Panc1 (cell line): ENCODE measurements around the gene TRAF2. TPM values are rescaled to one million over a fixed set of nuclear protein-coding genes. Genes with fewer than 3 reads are reported as not detected.
A peak's percentile ranks its signal among the peaks of the same experiment; 100 is the strongest.

Source experiments
- ATAC-seq: fragments of 200-7000 bp; cut with Tn5 transposase; 2 replicates; pipeline ENCODE4 v1.9.1; 2020; ENCODE audit warnings: mild to moderate bottlenecking, moderate library complexity
- BruUV-seq: library from RNA; stranded (reverse); fragments of 400-500 nt; replicated peaks from 2 replicates; lab custom pipeline; 2021; lab: Mats Ljungman, UMichigan
- CTCF ChIA-PET: fragments of 300-600 bp; sonication (Branson Sonifier 250); formaldehyde crosslinking; loops from one replicate; lab custom pipeline; 2022; ENCODE audit warnings: antibody characterized with exemption; lab: Charles Lee
- POLR2A ChIA-PET: fragments of 300-600 bp; sonication (Branson Sonifier 250); formaldehyde crosslinking; loops from one replicate; lab custom pipeline; 2022; ENCODE audit warnings: antibody characterized with exemption; lab: Charles Lee
- DNase-seq: peaks from one replicate; pipeline ENCODE4 v3.0.0-alpha.2; 2010; ENCODE audit warnings: low read depth, low spot score
- H3K27ac ChIP-seq: 2 replicates; pipeline ENCODE4 v1.5.1; 2011; ENCODE audit warnings: mild to moderate bottlenecking, low read length, inconsistent platforms
- H3K27me3 ChIP-seq: fragments of 200-500 bp; sonication (Bioruptor generic); 2 replicates; pipeline ENCODE4 v1.6.0; 2014; ENCODE audit warnings: low read length, inconsistent platforms; ENCODE audit not compliant: control insufficient read depth, insufficient read depth
- H3K36me3 ChIP-seq: fragments of 200-500 bp; sonication (Bioruptor generic); 2 replicates; pipeline ENCODE4 v1.5.1; 2014; ENCODE audit warnings: inconsistent platforms, mild to moderate bottlenecking, low read length, moderate library complexity; ENCODE audit not compliant: control insufficient read depth, insufficient read depth
- H3K4me1 ChIP-seq: 2 replicates; pipeline ENCODE4 v1.5.1; 2011; ENCODE audit warnings: inconsistent platforms, mild to moderate bottlenecking, low read length, moderate library complexity; ENCODE audit not compliant: control insufficient read depth, insufficient read depth
- H3K4me3 ChIP-seq, 2 experiments: 2 replicates each; pipeline ENCODE4 v1.5.1; 2011 to 2012; ENCODE audit warnings: low read depth in 2 of 2, low read length in 2 of 2, mild to moderate bottlenecking in 2 of 2, inconsistent platforms in 1 of 2, moderate library complexity in 1 of 2
- H3K9me3 ChIP-seq: fragments of 200-500 bp; sonication (Bioruptor generic); 2 replicates; pipeline ENCODE4 v1.5.1; 2014; ENCODE audit warnings: low read depth, mild to moderate bottlenecking, inconsistent platforms, low read length, moderate library complexity; ENCODE audit not compliant: control insufficient read depth, insufficient read depth
- POLR2AphosphoS5 ChIP-seq: IDR thresholded peaks from 2 replicates; pipeline ENCODE4 v1.6.1; 2012; ENCODE audit warnings: mild to moderate bottlenecking, low read depth, low read length, moderate library complexity
- SIN3A ChIP-seq: IDR thresholded peaks from 2 replicates; pipeline ENCODE4 v1.6.1; 2012; ENCODE audit warnings: low read depth, mild to moderate bottlenecking, low read length, moderate library complexity, borderline replicate concordance; ENCODE audit not compliant: insufficient read depth
- TCF7L2 ChIP-seq: IDR thresholded peaks from 2 replicates; pipeline ENCODE4 v1.6.1; 2011; ENCODE audit warnings: mild to moderate bottlenecking, low read depth, low read length, inconsistent platforms
- in situ Hi-C: cut with HindIII; loops from 2 replicates; pipeline ENCODE4 v1.10.0; 2016; ENCODE audit warnings: low sequenced_read_pairs, low pct_unique_long_range_greater_than_20kb
- intact Hi-C: fragments of 100-400 bp; cut with micrococcal nuclease; formaldehyde crosslinking; loops from one replicate; pipeline ENCODE4 v1.10.0; 2022; ENCODE audit not compliant: unreplicated experiment
- total RNA-seq: library from RNA; stranded (reverse); gene quantifications from one replicate; pipeline ENCODE4 v1.2.1, GENCODE V29; 2021; ENCODE audit not compliant: unreplicated experiment
- TF ChIP-seq, protein P1 (sequence below), 2 experiments: IDR thresholded peaks; 2 replicates each; pipeline ENCODE4 v1.6.1; 2011 to 2012; ENCODE audit warnings: low read depth in 2 of 2, control low read depth in 1 of 2, low read length in 1 of 2, mild to moderate bottlenecking in 1 of 2, moderate library complexity in 1 of 2; ENCODE audit not compliant: insufficient read depth in 1 of 2
- TF ChIP-seq, protein P2 (sequence below): fragments of 450-650 bp; IDR thresholded peaks from 2 replicates; pipeline ENCODE4 v1.5.1; 2017; ENCODE audit warnings: mild to moderate bottlenecking

TRAF2 gene
- total RNA-seq, 1 experiment from 2014 or later = 48.7 TPM

- ChIA-PET POLR2A (no interaction called here), CTCF (interaction anchor here (1.0 to 2.1 kb wide), 7 partner anchors 14 to 121 kb away, joined by 3 to 22 read pairs (median 4); partner anchors contain the start of gene CLIC3)
- Histone ChIP-seq H3K36me3 (peaks cover 7% of the 10 kb centered on the region; the same call in 1 of the 2 replicates), H3K4me1 (peaks cover 33% of the 10 kb centered on the region), H3K27ac (peak overlapping the region; percentile 48; the same call in 1 of the 2 replicates), H3K9me3 (no peaks in the 10 kb centered on the region), H3K27me3 (no peaks in the 10 kb centered on the region), H3K4me3 (no peak overlapping the region)
- TF ChIP-seq, protein P1, sequence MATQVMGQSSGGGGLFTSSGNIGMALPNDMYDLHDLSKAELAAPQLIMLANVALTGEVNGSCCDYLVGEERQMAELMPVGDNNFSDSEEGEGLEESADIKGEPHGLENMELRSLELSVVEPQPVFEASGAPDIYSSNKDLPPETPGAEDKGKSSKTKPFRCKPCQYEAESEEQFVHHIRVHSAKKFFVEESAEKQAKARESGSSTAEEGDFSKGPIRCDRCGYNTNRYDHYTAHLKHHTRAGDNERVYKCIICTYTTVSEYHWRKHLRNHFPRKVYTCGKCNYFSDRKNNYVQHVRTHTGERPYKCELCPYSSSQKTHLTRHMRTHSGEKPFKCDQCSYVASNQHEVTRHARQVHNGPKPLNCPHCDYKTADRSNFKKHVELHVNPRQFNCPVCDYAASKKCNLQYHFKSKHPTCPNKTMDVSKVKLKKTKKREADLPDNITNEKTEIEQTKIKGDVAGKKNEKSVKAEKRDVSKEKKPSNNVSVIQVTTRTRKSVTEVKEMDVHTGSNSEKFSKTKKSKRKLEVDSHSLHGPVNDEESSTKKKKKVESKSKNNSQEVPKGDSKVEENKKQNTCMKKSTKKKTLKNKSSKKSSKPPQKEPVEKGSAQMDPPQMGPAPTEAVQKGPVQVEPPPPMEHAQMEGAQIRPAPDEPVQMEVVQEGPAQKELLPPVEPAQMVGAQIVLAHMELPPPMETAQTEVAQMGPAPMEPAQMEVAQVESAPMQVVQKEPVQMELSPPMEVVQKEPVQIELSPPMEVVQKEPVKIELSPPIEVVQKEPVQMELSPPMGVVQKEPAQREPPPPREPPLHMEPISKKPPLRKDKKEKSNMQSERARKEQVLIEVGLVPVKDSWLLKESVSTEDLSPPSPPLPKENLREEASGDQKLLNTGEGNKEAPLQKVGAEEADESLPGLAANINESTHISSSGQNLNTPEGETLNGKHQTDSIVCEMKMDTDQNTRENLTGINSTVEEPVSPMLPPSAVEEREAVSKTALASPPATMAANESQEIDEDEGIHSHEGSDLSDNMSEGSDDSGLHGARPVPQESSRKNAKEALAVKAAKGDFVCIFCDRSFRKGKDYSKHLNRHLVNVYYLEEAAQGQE (IDR thresholded peaks at IDR 0.05; ENCODE audit: insufficient read depth in 1 of 2, low read depth in 2 of 2, low read length in 1 of 2) = no peak
- TF ChIP-seq SIN3A (no peak), POLR2AphosphoS5 (no peak), TCF7L2 (no peak)
- TF ChIP-seq, protein P2, sequence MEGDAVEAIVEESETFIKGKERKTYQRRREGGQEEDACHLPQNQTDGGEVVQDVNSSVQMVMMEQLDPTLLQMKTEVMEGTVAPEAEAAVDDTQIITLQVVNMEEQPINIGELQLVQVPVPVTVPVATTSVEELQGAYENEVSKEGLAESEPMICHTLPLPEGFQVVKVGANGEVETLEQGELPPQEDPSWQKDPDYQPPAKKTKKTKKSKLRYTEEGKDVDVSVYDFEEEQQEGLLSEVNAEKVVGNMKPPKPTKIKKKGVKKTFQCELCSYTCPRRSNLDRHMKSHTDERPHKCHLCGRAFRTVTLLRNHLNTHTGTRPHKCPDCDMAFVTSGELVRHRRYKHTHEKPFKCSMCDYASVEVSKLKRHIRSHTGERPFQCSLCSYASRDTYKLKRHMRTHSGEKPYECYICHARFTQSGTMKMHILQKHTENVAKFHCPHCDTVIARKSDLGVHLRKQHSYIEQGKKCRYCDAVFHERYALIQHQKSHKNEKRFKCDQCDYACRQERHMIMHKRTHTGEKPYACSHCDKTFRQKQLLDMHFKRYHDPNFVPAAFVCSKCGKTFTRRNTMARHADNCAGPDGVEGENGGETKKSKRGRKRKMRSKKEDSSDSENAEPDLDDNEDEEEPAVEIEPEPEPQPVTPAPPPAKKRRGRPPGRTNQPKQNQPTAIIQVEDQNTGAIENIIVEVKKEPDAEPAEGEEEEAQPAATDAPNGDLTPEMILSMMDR = no peak
- DNase-seq (no peak), ATAC-seq (no peak)
- in situ Hi-C loops (no loop called here), intact Hi-C loops (loop anchor here (10.0 kb wide), 1 partner anchor 88 kb away; the partner anchor contains the start of gene FUT7)
- BruUV-seq = no TSS peak
Measured at GRCh38 chr9:136947028-136947891, 60.9 kb downstream of the TRAF2 start.

- ChIA-PET CTCF (interaction anchor here (0.8 to 2.1 kb wide), 10 partner anchors 13 to 120 kb away, joined by 3 to 22 read pairs (median 4); partner anchors contain the start of gene CLIC3), POLR2A (no interaction called here)
- no peak overlapping the region for H3K4me3 ChIP-seq
- in situ Hi-C loops = no loop called here
- no peaks in the 10 kb centered on the region for H3K27me3 ChIP-seq
- H3K9me3 ChIP-seq = no peaks in the 10 kb centered on the region
- H3K4me1 ChIP-seq = peaks cover 33% of the 10 kb centered on the region
- H3K36me3 ChIP-seq = peaks cover 7% of the 10 kb centered on the region; the same call in 1 of the 2 replicates
- H3K27ac ChIP-seq = peak overlapping the region; percentile 48; the same call in 1 of the 2 replicates
- 0 out of 2 replicates have a peak, but pooled peaks have one; percentile 13 for ATAC-seq
- intact Hi-C loops = loop anchor here (10.0 kb wide), 1 partner anchor 87 kb away; the partner anchor contains the start of gene FUT7
- no TSS peak for BruUV-seq
- no peak for DNase-seq
- TF ChIP-seq TCF7L2 = no peak
- TF ChIP-seq, protein P2 = peak; percentile 83
Measured at GRCh38 chr9:136947955-136948510, 61.7 kb downstream of the TRAF2 start.
